Hematopoietic multipotent progenitor cell treated with erythropoietin and hydrocortisone succinate and interleukin-3 and kit ligand, for 6 days (in vitro differentiated cells): ENCODE results near the gene LINC00237.

Source experiments
- DNase-seq: peaks from one replicate; pipeline ENCODE4 v3.0.0-alpha.2; 2015

The LINC00237 gene

GRCh38 chr20:21046413-21047070, 59.6 kb downstream of the LINC00237 start:
- no peak for DNase-seq
